ENCODE results near the gene PTPRD.

Gene PTPRD

DNA sequence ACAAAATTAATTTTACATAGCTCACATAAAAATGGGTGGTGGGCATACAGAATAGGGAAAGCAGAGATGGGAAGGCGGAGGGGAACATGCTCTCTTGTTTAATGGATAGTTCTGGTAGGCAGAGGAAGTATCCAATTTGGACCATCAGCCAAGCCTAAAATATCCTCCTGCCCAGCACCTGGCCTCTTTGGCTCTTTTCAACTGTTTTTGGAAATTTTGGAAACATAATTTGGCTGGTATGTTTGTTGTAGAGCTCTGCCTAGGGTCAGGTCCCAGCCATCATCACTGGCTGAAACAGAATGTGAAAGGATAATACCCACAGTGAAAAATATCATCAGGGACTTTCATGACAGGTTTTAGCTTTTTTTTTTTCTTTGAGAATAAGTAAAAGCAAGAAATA is 2345.9 kb downstream of the PTPRD start:
- DNase-seq (ENCODE audit: low read depth in 2 of 2) = no peak

DNA sequence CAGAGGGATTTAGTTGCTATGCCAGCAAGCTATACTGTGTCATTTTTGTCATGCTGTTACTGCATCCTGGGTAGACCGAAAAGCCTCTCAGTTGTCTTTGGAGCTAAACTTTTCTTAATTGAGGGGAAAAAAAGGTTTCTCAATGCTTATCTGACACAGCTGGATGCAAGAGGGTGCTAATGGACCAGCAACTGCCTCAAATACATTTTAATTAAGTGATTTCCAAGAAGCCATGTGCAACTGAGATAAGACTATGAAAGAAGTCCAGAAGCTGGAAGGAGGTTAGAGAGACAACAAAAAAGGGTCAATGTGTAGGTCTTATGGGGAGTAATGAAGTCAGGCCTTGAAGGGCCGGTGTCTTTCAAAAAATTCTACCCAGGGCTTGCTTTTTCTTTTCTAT is 2347.5 kb downstream of the PTPRD start:
- no peak for DNase-seq (ENCODE audit: low read depth in 2 of 2)
